Activated gamma-delta T cell treated with anti-CD3 and anti-CD28 coated beads, Interleukin-2, amount 50 U/mL, for 16 hours (primary cell): ENCODE data around the gene RIT2.

Experiments used
- DNase-seq: peaks from one replicate; pipeline ENCODE4 v3.0.0-alpha.2; 2020; ENCODE audit warnings: low read depth

Gene RIT2

DNA sequence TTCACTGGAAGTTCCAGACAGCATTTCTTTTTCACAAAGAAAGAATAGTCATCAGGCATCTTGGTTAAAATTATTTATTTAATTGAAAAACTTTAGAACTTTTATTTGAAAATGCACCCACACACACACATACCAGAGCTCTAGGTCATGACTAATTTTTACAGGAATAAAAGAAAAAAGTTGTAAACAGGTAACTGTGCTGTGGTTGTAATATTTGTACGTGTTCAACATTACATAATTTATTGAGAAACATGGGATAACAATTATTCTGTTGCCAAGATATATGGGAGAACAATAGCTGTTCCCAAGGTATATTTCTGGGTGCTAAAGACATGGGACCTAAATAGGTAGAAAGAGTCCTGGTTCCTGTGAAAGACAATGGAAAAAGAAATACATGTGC lies 104.9 kb downstream of the RIT2 start:
- no peak for DNase-seq

DNA sequence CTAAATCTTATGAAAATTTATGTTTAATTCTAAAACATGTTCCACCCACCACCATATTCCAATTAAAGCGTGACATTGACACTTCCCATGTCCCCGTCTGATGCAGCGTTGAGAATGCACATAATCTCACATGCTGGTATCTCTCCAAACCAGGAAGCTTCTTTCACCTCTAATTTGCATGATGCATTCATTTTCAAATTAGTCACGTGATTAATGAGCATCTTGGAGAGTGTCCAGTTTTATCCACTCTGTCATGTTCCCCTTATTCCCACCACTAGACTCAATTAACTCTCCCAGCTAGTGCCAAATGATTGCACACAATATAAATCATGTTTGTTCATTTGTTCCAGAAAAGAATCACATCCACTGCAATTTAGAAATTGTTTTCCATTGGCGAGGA lies 105.8 kb downstream of the RIT2 start:
- DNase-seq = no peak

DNA sequence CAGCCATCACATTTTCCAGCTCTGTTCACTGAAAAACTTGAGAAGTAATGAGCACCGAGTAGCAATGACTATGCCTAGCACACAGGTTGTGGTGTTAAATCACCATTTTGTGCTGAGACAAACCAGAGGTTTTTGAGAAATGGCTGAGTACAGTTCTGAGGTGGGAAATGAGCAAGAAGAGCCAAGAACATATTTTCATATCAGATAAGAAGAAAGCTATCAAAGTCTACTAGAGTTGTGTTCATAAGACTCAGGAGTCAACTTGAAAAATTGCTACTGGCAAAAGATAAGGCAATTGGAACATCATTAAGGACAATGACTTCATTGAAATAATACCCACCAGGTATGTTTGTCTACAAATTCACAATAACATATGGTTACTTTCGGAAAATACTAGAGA lies 108.1 kb downstream of the RIT2 start:
- DNase-seq = no peak

DNA sequence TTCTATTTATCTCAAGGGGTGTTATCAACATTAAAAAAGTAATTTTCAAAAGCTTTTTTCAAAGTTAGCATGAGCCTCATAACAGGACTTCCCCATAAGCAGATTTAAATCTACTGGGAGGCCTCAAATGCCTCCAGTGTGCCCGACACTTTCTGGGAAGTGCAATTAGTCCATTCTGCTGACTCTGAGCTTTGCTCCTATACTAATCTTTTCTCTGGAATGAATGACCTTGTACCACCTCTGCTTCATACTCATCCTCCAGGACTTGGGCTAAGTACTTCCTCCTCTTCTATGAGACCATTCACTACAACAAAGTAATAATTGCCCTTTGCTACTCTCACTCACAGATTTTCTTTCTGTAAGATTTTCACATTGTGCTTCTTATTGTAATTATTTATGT lies 111.1 kb downstream of the RIT2 start:
- no peak for DNase-seq

DNA sequence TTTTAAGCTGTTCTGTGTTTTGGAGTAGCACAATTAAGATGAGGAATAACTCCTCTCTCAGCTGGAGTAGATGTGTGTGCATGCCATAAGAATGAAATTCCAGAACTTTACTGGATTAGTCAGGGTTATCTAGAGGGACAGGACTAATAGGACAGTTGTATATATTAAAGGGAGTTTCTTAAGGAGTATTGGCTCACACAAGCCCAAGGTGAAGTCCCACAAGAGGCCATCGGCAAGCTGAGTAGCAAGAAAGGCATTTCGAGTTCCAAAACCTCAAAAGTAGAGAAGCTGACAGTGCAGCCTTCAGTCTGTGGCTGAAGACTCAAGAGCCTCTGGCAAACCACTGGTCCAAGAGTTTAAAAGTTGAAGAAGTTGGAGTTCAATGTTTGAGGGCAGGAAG lies 113.7 kb downstream of the RIT2 start:
- no peak for DNase-seq

DNA sequence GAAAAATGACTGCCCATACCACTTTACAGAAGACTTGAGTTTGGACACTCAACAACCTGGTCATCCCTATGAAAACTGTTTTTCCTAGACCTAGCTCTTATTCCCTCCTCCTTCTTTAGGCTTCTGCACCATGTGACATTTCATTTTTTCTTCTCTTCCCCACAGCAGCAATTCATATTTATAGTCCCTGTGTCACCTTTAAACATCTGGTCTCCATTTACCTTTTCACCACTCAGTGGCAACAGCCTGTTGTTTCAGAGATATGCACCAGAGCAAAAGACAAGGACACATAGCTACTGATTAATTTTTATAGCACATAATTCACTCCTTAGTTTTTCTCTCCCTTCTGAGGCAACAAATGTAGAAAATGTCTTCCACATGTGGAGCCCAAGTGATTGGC lies 118.7 kb downstream of the RIT2 start:
- no peak for DNase-seq

DNA sequence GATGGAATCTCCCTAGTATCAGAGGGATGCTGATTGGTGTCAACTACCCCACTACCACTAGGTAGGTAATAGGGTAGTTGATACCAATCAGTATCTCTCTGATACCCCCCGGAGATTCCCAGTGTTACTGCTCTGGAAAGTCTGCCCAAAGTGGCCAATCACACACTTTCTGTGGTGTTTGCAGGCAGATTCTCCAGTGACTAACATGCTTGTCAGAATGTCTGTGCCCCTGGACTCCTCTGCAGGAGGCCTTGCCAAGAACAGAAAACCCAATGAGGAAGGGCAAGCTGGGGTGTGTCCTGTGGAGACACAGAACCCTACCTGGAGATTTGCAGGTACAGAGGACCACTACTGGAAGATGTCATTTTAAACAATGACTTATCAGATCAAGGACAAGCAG lies 135.1 kb downstream of the RIT2 start:
- no peak for DNase-seq

DNA sequence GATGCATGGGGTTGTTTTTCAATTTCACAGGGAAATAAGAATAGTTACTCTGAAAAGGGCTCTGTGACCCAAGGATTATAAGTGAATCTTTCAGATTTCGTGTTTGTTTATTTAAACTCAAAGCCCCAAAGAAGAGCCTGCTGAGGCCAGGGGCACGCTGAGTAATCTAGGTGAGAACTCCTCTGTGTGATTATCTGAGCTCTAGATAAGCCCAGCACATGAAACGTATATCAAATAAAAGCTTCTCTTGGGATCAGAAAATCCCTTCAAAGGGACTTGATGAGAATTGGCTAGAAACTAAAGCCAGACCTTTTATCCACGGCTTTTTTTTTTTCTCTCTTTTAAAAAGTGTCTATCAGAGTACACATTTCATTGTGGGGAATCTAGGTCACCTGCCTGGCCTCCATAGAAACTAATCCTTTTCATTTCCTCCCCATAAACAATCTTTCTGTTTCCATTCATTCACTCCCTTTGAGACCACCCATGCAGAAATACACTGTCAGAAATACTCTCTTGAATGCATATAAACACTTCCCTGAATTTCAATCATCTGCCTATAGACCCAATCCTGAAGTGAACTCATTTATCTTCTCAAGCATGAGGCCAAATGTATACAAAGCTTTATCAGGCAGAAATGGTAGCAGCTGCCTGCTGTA lies 137.4 kb downstream of the RIT2 start:
- DNase-seq = no peak

DNA sequence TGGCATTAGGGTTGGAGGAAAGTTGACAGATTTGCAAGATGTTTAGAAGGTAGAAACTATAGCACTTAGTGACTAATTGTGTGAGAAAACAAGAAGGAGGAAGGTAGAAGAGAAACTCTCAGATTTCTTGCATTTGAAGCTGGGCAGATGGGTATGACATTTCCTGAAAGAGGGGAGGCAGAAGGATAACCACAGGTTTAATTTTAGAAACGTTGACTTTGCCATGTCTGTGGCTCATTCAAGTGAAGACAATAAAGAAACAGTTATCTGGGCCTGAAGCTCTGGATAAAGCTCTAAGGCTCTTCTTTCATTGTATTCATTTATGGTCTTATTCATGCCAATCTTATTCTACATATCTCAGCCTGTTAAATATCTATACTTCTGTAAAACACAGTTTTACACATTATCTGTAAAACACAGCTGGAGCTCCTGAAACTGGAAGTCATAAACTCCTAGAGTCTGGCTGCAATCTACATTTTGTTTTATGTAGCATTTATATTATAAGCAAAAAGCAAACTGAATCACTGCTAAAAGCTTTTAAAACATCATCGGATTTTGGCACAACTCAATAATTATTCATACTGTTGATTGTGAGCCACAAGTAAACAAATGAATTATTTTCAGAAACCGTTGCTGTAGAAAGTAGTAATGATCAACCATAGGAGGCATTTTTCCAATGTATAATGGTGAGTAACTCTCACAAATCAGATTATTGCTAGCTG lies 138.5 kb downstream of the RIT2 start:
- no peak for DNase-seq

DNA sequence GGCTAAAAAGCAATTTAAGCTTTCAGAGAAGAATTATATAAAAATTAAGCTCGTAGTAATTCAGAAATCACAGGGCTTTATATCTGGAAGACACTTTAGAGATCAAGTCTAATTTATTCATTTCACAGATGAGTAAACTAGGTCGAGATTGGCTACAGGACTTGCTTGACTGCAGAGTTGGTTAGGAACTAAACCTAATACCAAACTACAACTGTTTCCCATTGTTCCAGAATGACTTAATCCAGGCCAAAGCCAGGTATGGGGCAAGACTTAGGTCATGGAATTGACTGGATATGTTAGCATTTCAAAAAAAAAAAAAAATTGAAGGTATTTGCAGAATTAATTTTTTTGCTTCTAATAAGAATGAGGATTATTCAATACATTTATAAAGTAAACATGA lies 146.1 kb downstream of the RIT2 start:
- DNase-seq = no peak

DNA sequence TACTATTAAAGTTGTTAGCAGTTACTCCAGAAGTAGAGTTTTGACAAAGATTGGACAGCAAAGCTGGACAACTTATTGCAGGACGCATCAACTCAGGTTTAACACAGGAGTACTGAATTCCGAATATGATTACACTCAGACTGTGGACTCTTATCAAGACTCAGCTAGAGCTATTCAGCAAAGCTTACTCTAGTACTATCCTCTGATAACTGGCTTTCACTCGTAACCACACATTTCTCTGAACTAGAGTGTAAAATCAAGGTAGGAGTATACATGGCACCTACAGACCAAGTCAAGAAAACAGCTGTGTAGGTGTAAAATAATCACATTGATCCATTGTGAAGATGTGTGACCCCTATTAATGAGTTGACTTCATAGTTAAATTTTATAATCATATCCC lies 154.2 kb downstream of the RIT2 start:
- no peak for DNase-seq

DNA sequence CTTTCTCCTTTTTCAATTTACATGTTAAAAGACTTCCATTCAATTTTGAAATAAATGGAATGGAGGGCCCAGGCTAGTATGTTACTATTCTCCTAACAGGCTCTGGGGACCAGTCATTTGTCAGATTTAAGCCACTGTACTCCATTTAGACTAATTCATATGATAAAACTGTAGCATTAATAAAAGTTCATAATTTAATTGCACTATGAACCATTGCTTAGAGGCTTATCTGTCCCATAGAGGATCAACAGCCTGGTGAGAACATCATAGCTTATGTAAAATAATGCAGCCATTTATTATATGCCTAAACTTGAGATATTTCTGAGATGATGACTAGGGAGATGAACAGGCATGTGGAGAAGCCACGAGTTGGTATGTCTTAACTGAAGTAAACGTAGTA lies 156.0 kb downstream of the RIT2 start:
- DNase-seq = no peak

DNA sequence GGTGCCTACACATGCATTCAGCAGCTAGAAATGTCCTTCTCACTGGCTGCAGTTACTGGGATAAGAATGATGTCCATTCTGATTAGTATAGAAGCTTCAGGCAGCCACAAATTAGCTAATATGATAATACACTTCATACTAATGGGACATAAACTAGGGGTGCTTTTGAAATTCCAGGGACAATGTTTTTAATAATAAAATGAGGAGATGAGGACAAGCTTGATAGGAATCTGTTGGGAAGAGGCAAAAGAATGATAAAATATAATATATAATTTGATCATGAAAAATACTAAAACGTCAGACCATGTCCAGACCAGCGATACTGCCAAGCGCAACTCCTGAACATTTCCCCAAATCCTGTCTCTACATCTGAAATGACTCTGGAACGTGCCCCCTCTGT lies 157.1 kb downstream of the RIT2 start:
- DNase-seq = no peak

DNA sequence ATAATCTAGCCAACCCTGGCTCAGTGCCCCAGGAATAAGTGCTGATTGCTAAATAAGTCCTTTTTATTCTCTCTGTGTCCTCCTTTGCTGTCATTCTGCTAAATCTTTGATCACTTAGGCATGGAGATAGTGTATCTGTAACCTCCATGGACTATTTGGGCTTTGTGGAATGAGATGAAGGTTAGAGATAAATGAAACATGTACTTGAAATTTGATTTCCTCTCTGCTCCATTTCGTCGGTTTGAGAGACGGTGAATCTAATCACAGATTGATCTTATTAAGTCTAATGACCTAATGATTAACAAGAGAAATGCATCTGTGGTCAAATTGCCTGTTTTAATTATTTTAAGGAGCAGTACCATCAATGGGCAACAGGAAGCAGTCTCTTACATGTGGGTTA lies 159.2 kb downstream of the RIT2 start:
- no peak for DNase-seq

DNA sequence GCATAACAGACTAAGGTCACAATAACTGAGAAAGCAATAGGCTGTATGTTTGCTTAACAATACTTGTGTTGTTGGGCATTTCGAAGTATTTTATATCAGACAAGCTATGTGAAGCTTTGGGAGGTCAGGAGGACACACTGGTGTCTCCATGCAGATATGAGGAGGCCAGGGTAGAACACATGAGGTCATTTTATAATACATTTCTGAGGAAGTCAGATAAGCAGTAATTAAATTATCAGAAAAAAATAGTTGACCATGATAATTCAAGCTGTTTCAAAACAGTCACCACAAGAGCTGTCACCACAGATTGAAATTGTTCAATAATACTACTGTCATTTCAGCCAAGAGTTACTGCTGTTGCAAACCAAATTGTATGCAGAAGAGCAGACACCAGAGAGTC lies 160.6 kb downstream of the RIT2 start:
- DNase-seq = no peak

DNA sequence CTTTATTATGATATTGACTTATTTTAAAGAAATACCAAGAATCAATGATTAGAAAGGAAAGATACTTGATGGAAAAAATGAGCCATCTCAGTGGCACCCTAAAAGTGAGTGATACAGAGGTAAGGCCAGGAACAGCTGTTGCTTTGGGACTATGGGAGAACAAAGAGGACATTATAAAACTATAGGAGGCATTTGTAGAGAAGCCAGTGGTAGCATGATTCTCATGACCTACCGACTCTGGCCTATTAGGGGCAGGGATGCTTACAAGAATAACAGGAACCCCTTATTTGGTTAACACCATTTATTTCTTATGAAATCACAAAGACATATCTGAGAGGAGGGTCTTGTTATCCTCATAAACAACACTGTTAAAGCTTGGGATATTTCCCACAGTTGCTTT lies 162.2 kb downstream of the RIT2 start:
- no peak for DNase-seq

DNA sequence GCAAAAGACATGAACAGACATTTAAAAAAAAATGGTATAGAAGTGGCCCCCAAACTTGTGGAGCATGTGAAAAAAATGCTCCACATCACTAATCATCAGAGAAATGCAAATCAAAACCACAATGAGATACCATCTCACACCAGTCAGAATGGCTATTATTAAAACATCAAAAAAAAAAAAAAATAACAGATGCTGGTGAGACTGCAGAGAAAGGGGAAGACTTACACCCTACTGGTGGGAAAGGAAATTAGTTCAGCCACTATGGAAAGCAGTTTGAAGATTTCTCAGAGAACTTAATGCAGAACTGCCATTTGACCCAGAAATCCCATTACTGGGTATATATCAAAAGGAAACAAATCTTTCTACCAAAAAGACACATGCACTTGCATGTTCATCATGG lies 164.8 kb downstream of the RIT2 start:
- DNase-seq = no peak

DNA sequence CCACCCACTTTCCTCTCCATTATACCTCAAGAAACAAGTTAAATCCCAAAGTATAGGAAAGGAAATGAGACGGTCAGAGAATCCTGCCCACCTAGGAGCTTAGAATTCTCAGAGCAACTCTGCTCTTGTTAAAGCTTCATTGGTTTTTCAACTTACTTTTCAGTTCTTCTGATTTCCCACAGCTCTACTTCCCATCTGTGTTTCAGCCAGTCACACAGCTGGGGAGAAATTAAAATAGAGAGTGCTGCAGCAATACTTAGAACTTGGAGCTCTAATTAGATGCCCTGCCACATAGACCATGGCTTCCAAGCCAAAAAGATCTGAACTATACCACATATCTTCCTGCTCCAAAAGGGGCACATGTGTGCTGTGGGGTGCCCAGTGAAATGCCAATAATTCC lies 166.7 kb downstream of the RIT2 start:
- no peak for DNase-seq

DNA sequence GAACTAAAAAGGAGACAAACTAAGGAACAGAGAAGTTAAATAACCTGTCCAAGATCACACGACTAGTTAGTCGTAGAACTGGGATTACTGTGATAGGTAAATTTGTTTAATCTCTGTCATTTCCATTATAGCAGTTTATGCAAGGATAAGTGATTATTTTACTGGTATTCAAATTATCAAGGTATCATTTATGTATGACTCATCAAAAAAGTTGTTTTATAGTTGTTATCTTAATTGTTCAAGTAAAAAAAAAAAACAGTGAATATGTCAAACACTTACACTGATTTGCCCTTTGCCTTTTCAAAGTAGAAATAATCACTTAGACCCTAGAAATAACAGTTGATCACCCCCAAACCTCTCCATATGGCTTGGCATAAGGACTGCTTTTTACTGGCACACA lies 173.6 kb downstream of the RIT2 start:
- no peak for DNase-seq

DNA sequence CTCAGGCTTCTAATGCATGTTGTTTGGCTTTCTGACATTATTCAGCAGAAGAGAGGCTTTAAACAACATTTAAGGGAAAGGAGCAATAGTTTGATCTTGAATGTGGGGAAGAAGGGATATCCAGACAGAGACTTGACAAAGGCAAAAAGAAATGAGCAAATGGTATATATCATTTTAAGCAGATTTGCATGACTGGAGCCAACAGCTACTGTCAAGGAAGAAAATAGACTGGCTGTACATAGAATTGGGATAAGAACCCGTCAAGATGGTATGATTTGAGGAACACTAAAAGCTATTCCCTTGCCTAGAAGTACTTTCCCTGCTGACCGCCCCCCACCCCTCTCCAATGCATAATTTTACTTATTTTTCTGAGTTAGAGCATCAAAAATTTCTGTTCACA lies 174.5 kb downstream of the RIT2 start:
- DNase-seq = no peak

DNA sequence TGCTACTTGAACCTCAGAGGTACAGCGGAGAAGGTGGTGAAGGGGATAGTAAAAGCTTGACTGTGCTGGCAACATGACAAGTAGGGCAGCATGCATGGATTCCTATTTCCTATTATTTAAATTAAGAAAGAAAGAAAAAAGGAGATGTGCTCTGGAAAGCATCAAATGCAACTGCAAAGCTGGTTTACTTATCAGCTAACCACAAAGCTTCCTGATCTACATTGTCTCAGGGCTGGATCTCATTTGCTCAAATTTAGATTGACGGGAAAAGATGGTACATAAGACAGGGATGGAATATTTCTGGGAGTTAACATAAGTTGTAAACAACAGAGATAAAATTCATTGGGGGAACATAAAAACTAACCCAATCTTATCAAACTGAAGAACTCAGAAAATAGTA lies 178.0 kb downstream of the RIT2 start:
- DNase-seq = no peak

DNA sequence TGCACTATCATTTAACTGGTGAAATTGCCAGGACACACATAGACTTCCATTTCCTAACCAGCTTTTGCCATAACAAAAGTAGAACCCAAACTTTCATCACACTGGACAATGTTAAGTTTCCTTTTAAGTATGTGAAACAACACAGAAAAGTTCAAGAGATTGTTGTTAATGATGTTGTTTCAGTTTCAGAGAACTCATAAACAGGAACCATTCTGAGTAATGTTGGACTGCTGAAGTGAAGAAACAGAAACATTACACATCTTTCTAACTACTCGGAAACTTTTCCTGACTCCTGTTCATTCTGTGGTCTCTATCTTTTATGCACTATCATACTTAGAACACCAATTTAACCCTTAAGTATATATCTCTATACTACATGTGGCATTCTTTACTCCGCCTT lies 179.2 kb downstream of the RIT2 start:
- DNase-seq = no peak

DNA sequence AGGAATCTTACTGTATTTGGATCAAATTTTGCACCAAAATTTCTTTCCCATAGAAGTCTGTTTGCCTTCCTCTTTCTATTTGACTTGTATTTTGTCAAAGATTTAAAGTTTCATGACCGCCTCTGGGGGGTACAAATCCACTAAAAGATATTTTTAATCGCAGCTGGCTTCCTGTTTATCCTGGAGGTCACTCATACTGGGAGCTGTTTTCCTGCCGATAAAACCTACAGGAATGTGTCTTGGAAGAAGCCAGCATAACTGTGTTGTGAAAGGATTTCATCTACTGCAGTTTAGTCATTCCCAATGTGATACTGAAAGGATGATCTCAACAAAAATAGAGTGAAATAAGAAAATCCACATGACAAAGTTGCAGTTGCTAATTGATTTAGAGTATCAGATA lies 184.0 kb downstream of the RIT2 start:
- no peak for DNase-seq

DNA sequence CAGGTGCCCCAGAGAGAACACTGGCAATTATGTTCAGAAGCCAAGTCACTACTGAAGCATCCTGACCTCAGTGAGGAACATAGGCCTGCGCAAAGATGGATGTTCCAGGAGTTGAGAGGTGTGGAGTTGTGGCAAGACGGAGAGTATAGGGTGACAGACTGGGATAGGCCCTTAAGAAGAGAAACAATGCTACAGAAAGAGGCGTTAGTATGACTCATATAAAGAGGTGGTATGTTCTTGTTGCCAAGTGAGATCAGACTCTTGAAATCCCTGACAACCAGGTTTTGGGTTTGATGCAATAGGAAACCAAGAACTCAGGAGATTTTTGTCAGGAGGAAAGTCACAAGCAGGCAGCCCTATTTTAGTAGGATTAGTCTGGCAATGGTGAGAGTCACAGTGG lies 185.6 kb downstream of the RIT2 start:
- no peak for DNase-seq
